HL-60 (cell line): ENCODE measurements around the gene MAPKAPK2.

Experiments
- DNase-seq, 2 experiments: peaks; one replicate each; pipeline ENCODE4 v3.0.0-alpha.2; 2010 to 2020; ENCODE audit warnings: low read depth in 1 of 2, low spot score in 1 of 2
- H3K27ac ChIP-seq: fragments of 250-450 bp; sonication (Bioruptor Pico); replicated peaks from 2 replicates; pipeline ENCODE4 v1.5.1; 2020; ENCODE audit warnings: mild to moderate bottlenecking, moderate library complexity
- H3K27me3 ChIP-seq: fragments of 250-450 bp; sonication (Bioruptor Pico); 2 replicates; pipeline ENCODE4 v1.5.1; 2021; ENCODE audit warnings: mild to moderate bottlenecking, moderate library complexity; ENCODE audit not compliant: insufficient read depth, poor library complexity, severe bottlenecking
- H3K4me3 ChIP-seq: replicated peaks from 2 replicates; pipeline ENCODE4 v1.5.1; 2011; ENCODE audit warnings: mild to moderate bottlenecking, control low read depth, low read length; ENCODE audit not compliant: insufficient read depth
- CTCF ChIP-seq: IDR thresholded peaks from one replicate; pipeline ENCODE4 v1.5.1; 2011; ENCODE audit warnings: low read length, control low read depth, inconsistent platforms; ENCODE audit not compliant: insufficient read depth
- GABPA ChIP-seq: IDR thresholded peaks from 2 replicates; pipeline ENCODE4 v1.6.1; 2012; ENCODE audit warnings: low read depth
- POLR2AphosphoS5 ChIP-seq: IDR thresholded peaks from 2 replicates; pipeline ENCODE4 v1.6.1; 2012; ENCODE audit warnings: low read depth
- SPI1 ChIP-seq: IDR thresholded peaks from 2 replicates; pipeline ENCODE4 v1.6.1; 2012; ENCODE audit warnings: low read depth, mild to moderate bottlenecking, borderline replicate concordance
- TF ChIP-seq, protein P1 (sequence below): IDR thresholded peaks from 2 replicates; pipeline ENCODE4 v1.6.1; 2012; ENCODE audit warnings: low read depth; ENCODE audit not compliant: insufficient replicate concordance

MAPKAPK2 gene

GRCh38 chr1:206693592-206693991 lies 8.9 kb downstream of the MAPKAPK2 start:
- Histone ChIP-seq H3K4me3 (no peak overlapping the region), H3K27me3 (no peaks in the 10 kb centered on the region), H3K27ac (no peak overlapping the region)
- TF ChIP-seq GABPA (no peak), SPI1 (no peak), CTCF (no peak), POLR2AphosphoS5 (no peak)
- TF ChIP-seq, protein P1, sequence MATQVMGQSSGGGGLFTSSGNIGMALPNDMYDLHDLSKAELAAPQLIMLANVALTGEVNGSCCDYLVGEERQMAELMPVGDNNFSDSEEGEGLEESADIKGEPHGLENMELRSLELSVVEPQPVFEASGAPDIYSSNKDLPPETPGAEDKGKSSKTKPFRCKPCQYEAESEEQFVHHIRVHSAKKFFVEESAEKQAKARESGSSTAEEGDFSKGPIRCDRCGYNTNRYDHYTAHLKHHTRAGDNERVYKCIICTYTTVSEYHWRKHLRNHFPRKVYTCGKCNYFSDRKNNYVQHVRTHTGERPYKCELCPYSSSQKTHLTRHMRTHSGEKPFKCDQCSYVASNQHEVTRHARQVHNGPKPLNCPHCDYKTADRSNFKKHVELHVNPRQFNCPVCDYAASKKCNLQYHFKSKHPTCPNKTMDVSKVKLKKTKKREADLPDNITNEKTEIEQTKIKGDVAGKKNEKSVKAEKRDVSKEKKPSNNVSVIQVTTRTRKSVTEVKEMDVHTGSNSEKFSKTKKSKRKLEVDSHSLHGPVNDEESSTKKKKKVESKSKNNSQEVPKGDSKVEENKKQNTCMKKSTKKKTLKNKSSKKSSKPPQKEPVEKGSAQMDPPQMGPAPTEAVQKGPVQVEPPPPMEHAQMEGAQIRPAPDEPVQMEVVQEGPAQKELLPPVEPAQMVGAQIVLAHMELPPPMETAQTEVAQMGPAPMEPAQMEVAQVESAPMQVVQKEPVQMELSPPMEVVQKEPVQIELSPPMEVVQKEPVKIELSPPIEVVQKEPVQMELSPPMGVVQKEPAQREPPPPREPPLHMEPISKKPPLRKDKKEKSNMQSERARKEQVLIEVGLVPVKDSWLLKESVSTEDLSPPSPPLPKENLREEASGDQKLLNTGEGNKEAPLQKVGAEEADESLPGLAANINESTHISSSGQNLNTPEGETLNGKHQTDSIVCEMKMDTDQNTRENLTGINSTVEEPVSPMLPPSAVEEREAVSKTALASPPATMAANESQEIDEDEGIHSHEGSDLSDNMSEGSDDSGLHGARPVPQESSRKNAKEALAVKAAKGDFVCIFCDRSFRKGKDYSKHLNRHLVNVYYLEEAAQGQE, result no peak
- no peak for DNase-seq

GRCh38 chr1:206694171-206695124 lies 9.7 kb downstream of the MAPKAPK2 start:
- Histone ChIP-seq H3K27me3 (no peaks in the 10 kb centered on the region), H3K4me3 (no peak overlapping the region), H3K27ac (no peak overlapping the region; the same call in 1 of the 2 replicates)
- TF ChIP-seq, protein P1, result no peak
- TF ChIP-seq POLR2AphosphoS5, result no peak
- TF ChIP-seq CTCF, result no peak
- TF ChIP-seq GABPA, result no peak
- no peak for TF ChIP-seq SPI1
- DNase-seq, result no peak

DNA sequence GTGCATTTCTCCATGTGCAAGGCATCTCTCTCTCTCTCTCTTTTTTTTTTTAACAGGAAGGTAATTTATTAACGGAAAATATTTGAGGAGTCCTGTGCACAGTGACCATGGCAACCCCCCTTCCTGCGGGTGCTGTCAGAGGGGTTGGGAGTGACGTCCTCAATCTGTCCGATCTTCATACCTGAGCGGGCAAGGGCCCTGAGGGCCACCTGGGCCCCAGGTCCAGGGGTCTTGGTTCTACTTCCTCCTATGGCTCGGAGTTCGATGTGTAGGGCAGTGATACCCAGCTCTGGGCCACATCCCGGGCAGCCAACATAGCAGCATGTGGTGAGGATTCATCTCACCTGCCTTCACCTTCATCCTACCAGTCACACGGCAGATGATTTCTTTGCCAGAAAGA lies 11.0 kb downstream of the MAPKAPK2 start:
- Histone ChIP-seq H3K27ac (no peak overlapping the region), H3K4me3 (no peak overlapping the region), H3K27me3 (no peaks in the 10 kb centered on the region)
- TF ChIP-seq GABPA (no peak), POLR2AphosphoS5 (no peak)
- TF ChIP-seq, protein P1, result no peak
- DNase-seq, result no peak
